Stimulated activated CD4-positive, alpha-beta T cell treated with anti-CD3 and anti-CD28 coated beads, Interleukin-2, amount 100 ng/mL, for 4 hours (primary cell): ENCODE data around the gene CTNNBL1.
"Not testable (repeated sequence)": the region's sequence is repeated elsewhere in the genome, so short reads cannot be mapped to it uniquely, and the experiment has no call there.

Source experiments
- DNase-seq: peaks from one replicate; pipeline ENCODE4 v3.0.0-alpha.2; 2020; ENCODE audit warnings: low read depth

Gene CTNNBL1

DNA sequence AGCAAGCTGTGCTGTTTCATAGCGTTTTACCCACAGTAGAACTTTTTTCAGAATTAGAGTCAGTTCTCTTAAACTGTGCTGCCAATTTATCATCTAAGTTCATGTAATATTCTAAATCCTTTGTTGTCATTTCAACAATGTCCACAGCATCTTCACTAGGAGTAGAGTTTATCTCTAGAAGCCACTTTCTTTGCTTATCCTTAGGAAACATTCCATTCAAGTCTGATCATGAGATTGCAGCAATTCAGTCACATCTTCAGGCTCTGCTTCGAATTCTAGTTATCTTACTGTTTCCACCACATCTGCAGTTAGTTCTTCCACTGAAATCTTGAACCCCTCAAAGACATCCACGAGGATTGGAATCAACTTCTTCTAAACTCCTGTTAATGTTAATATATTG lies 12.5 kb downstream of the CTNNBL1 start:
- DNase-seq = no peak

DNA sequence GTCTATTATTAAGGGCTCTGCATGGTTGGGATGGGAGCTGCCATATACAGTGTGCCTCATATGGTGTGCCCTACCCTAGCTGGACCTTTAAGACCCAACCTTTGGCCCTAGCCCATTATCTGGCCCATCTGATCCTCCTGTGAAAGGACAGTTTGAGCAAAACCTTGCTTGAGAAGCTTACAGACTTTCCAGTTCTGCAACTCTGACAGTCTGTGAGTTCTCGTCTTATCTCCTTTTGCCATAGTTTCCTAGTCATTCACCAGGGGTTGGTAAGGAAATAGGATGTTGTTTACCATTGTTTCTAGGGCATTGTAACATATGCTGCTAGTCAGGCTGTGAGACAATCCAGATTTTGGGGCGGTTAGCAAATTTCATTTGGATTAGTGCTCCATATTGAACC lies 17.2 kb downstream of the CTNNBL1 start:
- no peak for DNase-seq

- no peak for DNase-seq
These were observed 18.4 kb downstream of the CTNNBL1 start for GRCh38 chr20:37711994-37712964.

DNA sequence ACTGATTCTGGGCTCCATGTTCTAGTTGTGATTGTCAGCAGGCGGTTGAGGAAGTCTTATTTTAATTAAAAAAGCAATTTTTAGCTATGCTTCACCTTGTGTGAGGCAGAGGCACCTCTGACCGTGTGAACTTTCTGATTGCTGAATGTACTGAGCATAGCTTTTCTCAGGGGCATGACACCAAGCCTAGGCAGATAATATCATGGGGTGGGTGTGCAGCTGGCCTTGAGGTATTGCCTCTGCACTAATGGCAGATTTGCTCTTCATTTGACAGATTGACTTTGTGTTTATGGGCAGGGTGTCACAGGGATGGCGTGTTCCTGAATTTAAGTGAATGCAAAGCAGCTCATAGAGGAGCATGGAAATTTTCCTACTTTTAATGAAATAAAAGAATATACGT lies 19.6 kb downstream of the CTNNBL1 start:
- no peak for DNase-seq

DNA sequence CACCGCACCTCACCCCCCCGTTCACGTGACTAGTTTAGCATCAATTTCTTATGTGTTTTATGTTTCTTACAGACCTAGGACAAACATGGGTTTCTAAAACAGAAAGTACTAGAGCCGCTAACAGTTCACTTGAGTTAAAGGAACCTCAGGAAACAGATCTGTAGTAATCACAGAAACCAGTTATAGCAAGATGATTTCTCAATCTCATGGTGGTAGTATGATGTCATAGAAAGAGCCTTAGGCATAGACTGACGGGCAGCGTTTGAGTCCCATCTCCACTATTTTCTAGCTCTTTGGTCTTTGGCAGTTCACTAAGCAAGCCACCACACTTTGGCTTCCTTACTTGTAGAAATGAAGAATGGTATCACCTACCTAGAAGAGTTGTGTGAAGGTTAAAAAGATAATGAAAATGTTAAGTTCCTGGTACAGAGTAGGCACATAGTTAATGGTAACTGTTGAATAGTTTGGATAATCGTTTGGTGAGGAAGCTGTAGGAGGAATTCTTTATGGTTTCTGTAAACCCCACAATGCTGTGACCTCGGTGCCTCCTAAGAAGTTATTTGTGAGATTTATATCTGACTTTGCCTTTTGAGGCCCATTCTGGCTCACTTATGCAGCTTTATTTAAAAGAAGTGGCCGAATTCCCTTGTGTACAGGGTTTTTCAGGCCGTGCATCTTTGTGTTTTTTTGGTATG lies 21.3 kb downstream of the CTNNBL1 start:
- DNase-seq = no peak

- no peak for DNase-seq
These were observed 27.9 kb downstream of the CTNNBL1 start for GRCh38 chr20:37721751-37722150.

DNA sequence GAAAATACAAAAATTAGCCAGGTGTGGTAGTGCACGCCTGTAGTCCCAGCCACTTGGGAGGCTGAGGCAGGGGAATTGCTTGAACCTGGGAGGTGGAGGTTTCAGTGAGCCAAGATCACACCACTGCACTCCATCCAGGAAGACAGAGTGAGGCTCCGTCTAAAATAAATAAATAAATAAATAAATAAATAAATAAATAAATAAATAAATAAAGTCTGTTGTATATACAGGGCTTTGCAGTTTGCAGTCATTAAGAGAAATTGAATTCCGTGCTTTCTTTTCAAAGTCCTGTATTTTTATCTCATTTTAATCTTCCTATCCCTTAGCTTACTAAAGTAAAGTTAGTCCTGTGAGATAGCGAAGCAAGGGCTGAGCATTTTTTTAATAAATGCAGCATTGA lies 28.5 kb downstream of the CTNNBL1 start:
- not testable (repeated sequence) for DNase-seq

DNA sequence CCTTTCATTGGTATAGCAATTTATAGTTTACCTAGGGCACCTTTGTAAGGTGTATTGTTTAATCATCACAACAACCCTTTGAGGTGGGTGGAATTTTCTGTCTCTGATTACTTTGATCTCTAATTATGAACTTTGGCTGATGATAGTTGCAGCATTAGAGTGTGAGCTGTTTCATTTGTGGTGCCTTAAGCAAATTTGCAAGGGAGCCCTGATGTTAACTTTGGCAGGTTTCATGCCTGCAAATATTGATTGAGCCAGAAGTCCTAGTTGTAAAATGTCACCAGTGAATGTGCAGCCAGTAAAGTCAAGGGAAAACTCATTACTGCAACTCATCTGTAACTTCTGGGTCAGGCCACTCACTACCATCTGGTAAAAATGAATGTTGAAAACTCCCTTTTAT lies 29.8 kb downstream of the CTNNBL1 start:
- no peak for DNase-seq

DNA sequence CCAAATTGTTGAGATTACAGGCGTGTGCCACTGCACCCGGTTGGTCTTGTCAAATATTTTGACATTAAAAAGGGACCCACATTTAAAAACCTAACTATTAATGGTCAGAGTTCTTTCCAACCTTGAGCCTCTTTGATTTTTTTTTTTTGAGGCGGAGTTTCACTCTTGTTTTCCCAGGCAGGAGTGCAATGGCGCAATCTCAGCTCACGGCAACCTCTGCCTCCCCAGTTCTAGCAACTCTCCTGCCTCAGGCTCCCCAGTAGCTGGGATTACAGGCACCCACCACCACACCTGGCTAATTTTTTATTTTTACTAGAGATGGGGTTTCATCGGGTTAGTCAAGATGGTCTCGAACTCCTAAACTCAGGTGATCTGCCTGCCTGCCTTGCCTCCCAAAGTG lies 31.3 kb downstream of the CTNNBL1 start:
- DNase-seq = no peak

GRCh38 chr20:37725855-37726254 lies 32.0 kb downstream of the CTNNBL1 start:
- DNase-seq = no peak

DNA sequence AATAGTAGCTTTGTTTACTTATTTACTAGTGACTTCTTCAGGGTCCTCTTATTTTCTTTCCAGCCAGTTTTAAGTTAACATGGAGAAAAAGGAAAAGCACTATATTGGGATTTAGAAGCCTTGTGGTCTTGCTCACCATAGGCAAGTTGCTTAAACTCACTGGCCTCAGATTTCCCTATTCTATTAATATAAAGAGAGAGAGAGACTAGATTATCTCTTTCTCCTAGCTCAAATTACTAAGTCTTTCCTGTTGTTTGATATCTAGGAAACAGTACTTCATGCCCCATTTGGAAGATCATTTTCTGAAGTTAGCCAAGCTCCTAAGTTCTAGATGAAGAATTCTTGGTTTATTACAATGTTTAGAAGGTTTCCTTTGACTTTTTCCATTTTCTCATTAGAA lies 32.5 kb downstream of the CTNNBL1 start:
- DNase-seq = no peak

DNA sequence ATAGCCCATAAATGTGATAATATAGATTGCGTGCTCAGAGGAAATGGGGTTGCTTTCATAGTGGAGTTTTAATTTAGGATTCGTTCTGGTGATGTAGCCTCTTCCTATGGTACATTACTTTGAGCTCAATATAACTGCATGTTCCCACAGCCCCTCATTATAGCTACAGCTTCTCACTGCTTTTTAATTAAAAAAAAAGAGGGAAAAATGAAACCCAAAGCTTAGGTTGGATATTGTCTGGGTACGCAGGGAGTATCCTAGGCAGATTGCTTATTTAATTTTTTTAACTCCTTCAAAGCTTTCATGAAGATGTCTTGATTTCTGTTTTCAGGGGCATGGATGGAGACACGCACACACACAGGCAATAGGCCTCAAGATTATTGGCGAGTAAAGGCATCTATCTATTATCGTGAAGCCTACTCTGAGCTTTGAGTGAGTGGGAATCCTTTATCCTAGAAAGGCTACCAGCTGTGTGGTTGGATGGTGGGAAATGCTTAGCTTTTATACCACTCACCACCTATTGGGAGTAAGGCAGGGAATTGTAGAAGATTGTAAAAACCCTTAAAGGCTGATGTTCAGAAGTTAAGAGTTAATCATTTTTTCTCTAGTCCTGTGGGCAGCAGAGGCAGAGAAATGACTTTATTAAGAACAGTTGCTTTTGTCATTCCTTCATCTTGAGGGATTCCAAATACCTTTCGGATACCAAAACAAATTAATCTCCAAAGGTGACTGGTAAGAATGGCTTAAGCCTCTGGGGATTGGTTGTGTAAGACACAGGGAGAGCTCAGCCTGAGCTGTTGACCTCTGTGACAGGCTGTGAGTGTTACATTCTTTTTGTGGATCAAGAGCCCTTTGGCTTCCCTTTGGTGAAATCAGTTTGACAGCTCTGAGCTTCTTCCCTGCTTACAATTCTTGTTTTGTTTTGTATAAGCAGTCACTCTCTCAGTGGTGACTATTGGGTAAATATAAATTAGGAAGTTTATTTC lies 33.4 kb downstream of the CTNNBL1 start:
- no peak for DNase-seq

DNA sequence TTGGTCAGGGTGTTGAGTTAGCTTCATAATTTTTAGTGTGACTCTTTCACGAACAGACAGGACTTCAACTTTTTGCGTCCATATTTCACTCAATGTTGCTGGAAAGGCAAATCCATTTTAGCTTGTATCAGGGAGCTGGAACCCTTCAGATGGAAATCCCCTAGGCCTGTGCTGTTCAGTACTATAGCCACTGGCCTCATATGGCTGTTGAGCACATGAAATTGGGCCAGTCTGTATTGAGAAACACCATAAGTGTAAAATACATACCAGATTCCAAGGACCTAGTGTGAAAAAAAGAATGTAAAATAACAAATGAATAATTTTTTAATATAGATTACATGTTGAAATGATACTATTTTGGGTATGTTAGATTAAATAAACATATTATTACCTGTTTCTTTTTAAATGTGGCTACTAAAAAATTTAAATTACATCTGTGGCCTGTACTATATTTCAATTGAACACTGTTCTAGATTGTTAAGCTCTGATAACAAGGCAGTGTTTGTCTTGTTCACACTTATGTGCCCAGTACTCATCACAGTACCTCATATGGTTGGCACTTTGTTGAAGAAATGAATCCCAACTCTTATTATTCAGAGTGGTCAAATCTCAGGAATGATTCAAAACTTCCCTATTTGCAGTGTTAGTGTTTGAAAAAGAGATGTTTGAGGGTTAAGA lies 34.3 kb downstream of the CTNNBL1 start:
- DNase-seq = no peak

DNA sequence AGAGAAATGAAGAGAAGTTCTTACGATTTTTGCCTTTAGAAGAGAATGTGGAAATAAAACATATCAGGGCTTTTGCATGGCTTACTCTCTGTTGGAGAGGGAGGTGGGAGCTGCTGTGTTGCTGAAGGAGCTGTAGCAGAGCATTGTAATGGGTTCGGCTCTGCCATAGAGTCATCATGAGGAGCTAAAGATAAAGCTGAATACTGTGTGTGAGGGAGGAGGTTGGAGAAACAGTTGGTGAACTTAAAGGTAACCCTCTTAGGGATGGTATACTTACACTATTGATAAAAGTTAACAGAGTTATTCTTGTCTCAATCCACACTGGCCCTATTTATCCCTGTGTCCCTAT lies 34.8 kb downstream of the CTNNBL1 start:
- no peak for DNase-seq

DNA sequence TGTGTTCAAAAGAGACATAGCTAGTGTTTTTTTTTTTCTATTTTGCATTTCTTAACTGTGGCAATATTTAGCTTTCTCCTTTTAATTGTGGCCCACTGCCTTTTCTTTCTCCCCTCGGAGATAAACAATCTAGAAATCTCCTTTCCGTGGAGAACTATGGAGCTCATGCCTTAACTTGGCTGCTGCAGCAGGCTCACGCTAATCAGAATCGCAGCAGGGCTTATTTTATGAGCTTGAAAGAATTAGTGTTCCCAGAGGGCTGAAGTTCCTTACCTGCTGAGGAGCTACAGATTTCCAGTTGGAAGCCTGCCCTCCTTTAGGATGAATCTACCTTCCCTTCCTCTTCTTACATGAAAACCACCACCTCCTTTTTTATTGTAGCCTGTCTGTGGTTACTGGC lies 35.6 kb downstream of the CTNNBL1 start:
- no peak for DNase-seq

DNA sequence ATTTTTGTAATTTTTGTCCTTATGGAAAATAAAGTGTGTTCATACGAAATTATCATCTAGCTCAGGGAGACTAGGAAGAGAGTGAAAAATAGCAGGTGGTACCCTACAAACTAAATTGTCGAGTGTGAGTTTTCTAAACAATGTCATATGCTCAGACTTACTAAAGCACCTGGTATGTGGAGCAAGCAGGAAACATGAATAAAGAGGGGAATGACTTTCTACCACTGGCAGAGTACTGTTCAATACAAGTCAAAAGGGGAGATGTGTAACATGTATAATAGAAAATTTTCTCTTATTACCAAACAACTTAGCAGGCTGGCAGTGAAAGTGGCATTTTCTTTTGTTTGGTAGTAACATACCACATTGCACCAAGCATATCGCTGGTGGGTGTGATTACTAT lies 36.1 kb downstream of the CTNNBL1 start:
- no peak for DNase-seq

- DNase-seq = no peak
These were observed 39.6 kb downstream of the CTNNBL1 start for GRCh38 chr20:37733416-37733815.

DNA sequence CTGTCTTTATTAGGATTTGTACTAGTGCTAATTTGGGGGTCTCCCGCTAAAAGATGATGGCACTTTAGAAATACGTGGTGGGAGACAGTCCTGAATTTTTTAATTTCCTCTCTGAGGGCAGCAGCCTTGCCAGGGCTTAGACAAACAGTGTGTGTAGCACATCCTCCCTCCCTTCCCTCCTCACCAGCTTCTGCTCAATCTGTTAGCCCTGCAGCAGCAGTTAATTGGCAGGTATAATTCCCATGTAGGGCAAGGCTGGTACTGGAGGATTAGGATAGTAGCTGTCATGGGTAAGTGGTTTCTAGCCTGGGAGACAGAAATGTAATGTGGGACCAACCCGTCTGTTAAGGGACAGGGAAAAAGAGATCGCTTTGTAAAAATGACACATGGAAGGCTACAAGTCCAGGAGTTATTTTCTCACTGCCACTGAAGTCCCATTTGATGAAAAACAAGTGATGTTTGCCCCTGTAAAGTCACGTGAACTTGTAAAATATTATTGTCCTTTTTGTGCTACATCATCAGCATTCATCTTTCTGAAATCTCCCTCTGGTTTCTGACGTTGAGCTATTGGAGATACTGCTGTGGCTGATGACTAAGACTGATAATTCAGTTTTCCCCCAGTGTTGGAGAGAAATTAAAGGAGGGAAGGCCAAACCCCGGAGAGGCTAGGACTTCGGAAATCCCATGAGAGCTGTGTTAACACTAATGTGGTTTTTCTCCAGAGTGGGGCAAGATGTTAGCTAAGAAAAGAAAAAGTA lies 40.6 kb downstream of the CTNNBL1 start:
- no peak for DNase-seq

- DNase-seq = no peak
These were observed 41.7 kb downstream of the CTNNBL1 start for GRCh38 chr20:37735541-37735940.

DNA sequence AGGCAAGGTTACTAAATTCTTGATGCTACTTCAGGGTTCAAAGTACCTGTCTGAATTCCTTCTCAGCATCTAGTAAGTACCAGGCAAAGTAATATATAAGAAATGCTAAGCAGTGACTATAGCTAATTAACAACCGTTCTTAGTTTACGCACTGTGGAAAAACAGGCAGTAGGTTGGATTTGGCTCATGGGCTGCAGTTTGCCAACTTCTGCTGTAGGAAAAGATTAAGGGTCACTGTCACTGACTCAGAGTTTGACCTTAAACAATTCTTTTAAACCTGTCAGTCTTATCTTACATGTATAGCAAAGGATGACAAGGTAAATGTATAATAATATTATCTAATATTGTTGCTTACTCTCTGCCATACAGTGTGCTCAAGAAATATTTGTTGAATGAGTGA lies 42.3 kb downstream of the CTNNBL1 start:
- no peak for DNase-seq

- DNase-seq = no peak
These were observed 44.1 kb downstream of the CTNNBL1 start for GRCh38 chr20:37737826-37738420.
